Skin epidermis (tissue), 12 donors: Measurements from ENCODE around the gene PDIA6.
A peak's percentile ranks its signal among the peaks of the same experiment; 100 is the strongest.
"Not testable (repeated sequence)": the region's sequence is repeated elsewhere in the genome, so short reads cannot be mapped to it uniquely, and the experiment has no call there.

Source experiments
- H3K27ac ChIP-seq, 21 experiments: fragments of 200-600 bp; sonication (generic) in 11 of 21; one replicate each; pipeline ENCODE4 v1.5.0; 2020; ENCODE audit warnings: mild to moderate bottlenecking in 3 of 21, inconsistent platforms in 2 of 21, moderate library complexity in 2 of 21
- H3K4me3 ChIP-seq, 7 experiments: fragments of 200-600 bp; sonication (generic) in 2 of 7; one replicate each; pipeline ENCODE4 v1.5.0; 2020; ENCODE audit warnings: inconsistent platforms in 2 of 7, mild to moderate bottlenecking in 2 of 7, moderate library complexity in 1 of 7

PDIA6 gene

DNA sequence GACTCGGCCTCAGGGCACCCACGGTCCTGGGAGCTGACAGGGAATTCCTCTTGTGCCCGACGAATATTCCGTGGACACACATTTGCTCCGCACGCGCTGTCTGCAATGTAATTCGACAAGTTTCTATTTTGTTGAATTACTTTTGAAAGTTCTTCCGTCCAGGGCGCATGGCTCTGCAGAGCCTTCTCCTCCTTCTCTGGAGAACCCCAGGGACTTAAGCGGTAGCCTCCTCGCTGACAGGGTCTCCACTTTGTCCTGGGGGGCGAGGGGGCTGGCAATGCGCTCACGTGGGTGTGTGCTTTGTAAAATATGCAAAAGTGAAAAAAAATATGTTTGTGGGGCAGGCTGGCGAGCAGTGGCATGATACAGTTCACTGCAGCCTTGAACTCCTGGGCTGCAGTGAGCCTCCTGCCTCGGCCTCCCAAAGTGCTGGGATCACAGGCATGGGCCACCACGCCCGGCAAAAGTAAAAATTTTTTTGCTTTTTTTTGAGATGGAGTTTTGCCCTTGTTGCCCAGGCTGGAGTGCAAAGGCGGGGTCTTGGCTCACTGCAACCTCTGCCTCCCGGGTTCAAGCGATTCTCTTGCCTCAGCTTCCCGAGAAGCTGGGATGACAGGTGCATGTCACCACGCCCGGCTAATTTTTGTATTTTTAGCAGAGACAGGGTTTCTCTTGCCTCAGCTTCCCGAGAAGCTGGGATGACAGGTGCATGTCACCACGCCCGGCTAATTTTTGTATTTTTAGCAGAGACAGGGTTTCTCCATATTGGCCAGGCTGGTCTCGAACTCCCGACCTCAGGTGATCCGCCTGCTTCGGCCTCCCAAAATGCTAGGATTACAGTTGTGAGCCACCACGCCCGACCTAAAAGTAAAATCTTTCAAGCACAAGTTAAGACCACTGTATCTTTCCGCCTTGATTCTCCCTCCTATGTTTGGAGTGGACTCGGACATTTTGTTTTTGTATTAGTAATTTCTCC, 866 bp upstream of the PDIA6 start:
- Histone ChIP-seq H3K27ac (peak overlapping the region in 19 of 21 experiments; percentile 30 to 98 (median 89)), H3K4me3 (peak overlapping the region; percentile 65 to 98 (median 79))

DNA sequence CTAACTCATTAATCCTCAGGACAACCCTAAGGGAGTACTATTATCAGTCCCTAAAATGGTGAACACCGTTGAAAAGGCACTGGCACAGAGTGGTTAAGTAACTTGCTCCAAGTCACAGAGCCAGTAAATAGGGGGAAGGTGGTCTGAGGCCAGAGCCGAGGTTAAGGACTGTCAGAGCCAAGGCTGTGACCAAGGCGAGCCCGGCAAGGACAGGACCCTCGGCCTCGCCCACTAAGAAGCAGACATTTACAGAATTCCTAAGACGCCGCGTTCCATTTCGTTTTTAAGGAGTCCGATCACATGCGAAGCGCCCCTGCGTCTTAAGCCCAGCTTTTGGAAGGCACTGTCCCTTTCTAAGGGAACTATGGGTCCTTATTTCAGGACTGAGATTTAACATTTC, 1.1 kb downstream of the PDIA6 start:
- Histone ChIP-seq H3K4me3 (peak overlapping the region; percentile 65 to 98 (median 79)), H3K27ac (peak overlapping the region; percentile 77 to 98 (median 91))

DNA sequence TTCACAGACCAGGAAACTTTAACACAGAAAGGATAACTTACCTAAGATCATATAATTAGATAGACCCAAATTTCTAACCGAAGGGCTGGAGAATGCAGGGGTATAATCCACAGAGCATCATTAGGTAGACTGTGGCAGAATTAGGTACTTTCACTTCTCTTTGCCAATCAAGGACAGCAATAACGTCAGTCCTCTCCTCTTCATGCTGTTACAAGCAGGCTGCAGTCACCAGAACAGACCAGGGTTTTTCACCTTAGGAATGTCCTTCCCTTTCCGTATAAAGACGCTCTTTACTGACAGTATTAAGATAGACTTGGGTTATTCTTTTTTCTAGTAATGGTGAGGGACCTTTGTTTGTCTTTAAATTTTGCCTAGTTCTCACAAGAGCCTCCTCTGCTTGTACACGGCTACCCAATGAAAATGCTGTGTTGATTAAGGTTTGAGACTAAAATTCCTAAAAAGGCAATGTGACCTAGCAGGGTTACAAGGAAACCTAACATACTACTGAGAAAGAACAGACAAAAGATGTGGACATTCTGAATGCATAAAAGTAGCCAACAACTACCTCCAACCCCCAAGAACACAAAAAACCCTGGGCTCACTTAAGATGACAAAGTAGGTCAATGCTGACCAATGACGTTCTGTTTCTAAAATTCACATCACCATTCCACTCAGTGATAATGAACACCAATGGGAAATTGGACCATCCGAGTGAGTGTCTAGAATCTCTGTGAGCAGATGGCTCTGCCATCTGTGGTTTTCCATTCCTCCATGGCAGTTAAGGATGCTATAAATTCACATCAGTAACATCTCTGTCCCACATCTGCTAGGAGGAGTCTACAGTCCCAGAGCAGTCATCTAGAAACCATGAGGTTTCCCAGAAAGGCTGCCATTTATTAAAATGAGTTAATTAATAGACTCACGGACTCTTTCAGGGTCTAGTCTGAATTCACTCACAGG, 2.1 kb downstream of the PDIA6 start:
- H3K27ac ChIP-seq, result peak overlapping the region in 5 of 21 experiments; percentile 38 to 96 (median 91)
- peak overlapping the region in 2 of 7 experiments; percentile 65 to 98 for H3K4me3 ChIP-seq

DNA sequence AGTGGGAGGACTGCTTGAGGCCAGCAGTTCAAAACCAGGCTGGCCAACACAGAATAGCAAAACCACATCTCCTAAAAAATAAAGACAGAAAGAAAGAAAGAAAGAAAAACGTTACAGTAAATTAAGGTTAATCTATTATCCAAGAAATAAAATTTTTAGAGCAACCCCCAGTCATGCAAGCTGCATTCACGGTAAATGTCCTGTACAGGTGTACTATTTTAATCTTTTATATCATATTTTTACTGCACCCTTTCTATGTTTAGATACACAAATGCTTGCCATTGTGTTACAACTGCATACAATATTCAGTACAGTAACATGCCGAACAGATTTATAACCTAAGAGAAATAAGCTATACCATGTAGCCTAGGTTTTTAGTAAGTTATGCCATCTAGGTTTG, 6.0 kb downstream of the PDIA6 start:
- Histone ChIP-seq H3K4me3 (no peak overlapping the region), H3K27ac (no peak overlapping the region)

DNA sequence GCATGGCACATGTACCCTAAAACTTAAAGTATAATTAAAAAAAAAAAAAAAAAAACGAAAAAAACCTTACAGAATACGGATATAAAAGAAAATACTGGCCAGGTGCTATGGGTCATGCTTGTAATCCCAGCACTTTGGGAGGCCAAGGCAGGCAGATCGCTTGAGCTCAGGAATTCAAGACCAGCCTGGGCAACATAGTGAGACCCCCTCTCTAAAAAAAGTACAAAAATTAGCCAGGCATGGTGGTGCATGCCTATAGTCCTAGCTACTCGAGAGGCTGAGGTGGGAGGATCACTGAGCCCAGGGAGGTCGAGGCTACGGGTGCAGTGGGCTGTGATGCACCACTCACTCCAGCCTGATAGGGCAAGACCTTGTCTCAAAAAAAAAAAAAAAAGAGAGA, 6.6 kb downstream of the PDIA6 start:
- H3K4me3 ChIP-seq, H3K27ac ChIP-seq: not testable (repeated sequence)

DNA sequence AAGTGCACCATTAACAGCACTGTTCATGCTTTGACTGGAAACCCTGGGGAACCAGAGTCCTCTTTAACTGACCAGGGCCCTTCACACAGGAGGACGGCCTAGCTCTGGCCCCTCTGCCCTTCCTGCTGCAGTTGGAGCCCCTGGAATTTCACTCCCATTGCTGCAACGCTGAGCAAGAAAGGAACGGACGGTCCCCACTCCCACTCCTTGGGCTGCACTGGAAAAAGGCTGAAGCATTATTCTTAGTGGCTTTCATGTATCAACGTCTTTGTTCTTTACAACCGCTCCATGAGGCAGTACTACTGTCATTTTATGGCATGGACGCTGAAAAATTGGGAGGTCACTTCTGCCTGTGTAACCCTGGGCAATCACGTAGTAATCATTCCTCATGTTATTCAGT, 9.9 kb downstream of the PDIA6 start:
- Histone ChIP-seq H3K27ac (no peak overlapping the region), H3K4me3 (no peak overlapping the region)

DNA sequence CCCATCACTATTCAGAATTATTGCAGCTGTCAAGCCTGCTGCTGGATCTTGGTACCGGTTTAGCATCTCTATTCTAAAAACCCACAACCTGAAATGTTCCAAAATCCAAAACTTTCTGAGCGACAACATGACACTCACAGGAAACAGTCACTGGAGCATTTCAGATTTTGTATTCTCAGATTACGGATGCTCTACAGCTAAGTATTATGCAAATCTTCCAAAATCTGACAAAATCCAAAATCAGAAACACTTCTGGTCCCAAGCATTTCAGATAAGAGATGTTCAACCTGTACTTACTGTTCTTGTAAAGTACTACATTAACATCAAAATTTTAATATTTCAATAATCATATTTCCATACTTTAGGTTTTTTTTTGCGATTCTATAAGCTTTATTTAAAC, 12.4 kb downstream of the PDIA6 start:
- H3K4me3 ChIP-seq, result no peak overlapping the region
- H3K27ac ChIP-seq, result no peak overlapping the region

DNA sequence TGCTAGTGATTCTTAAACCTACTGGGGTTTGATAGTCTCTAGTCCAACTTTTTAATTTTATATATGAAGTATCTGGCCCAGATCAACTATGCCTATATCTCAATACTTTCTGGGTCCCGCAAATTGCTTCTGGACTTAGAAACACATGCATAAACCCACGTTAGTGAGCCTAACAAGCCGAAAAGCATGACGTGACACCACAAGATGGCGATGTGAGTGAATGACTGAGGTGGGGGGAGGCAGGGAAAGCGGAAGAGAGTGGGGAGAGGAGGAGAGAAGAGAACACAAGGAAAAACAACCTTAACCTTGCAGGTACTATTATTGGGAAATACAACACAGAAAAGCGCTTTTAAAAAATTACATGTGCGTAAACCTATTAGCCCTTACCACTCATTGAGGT, 13.8 kb downstream of the PDIA6 start:
- H3K4me3 ChIP-seq, result no peak overlapping the region
- no peak overlapping the region for H3K27ac ChIP-seq

DNA sequence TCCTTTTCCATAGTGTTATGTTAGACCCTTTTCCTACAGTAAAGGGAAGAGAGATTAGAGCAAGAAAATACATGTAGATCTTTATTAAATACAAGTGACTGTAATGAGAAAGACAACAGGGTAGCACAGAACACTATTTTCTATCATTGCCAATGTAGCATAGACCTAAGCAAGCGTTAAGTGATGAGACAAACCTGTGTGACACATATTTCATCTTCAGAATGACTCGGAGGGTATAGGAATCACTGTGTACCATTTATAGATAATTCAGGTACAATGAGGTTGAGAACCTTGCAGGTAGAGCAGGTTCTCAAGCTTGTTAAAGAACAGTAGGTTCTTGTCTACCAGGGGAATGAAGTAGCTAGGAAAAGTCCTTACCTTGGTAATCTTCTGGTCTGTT, 15.9 kb downstream of the PDIA6 start:
- no peak overlapping the region for H3K27ac ChIP-seq
- H3K4me3 ChIP-seq, result no peak overlapping the region

DNA sequence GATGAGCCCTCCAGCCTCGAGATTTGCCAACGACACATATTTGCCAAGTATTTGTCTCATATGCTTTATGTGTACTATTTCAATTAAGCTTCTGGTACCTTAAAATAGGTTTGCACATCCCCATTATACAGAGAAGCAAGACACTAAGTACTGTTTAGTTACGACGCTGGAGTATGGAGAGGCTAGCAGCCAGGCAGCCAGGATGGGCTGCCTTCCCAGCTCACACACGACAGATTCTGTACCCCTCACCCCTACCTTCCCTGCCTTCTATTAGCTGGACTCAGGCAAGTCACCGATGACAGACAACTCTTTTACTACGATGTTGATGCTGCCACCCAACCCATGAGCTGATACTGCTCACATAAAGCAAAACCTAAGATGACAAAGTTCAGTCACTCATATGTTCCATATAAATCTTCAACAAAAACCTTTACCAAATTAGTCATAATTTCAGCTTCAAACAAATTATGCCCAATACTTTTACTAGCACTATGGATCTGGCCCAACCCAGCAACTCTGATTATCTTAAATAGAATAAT, 17.0 kb downstream of the PDIA6 start:
- H3K27ac ChIP-seq, result no peak overlapping the region
- H3K4me3 ChIP-seq, result no peak overlapping the region

DNA sequence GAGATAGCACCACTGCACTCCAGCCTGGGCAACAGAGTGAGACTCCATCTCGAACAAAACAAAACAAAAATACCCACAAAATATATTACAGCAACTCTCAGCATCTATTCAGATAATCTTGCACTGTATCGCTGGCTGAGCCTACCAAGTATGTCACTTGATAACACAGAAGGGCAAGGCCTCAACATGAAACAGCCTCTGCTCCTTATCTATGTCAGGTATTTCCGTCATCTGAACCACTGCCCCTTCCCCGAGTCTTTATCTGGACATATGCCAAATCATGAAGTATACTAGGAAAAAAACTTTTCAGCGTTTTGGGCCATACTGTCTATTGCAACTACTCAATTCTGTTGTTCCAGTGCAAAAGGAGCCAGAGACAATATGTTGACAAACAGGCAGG, 17.7 kb downstream of the PDIA6 start:
- Histone ChIP-seq H3K27ac (no peak overlapping the region), H3K4me3 (no peak overlapping the region)

DNA sequence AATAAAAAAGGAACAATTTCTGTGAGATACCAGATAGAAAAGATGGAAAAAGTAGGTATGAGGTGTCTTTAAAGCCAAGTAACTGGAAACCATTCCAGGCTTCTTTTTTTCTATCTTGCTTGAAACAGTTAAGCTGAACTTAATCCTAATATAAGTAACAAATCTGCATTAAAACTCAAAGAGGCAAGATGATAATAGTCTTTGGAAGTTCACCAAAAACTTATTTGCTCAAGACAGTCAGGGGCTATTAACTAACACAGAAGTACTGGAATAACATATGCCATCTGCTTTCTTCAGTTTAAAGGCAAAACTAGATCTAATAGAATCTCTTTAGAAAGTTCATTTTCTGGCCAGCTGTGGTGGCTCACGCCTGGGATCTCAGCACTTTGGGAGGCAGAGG, 18.8 kb downstream of the PDIA6 start:
- Histone ChIP-seq H3K4me3 (no peak overlapping the region), H3K27ac (no peak overlapping the region)

DNA sequence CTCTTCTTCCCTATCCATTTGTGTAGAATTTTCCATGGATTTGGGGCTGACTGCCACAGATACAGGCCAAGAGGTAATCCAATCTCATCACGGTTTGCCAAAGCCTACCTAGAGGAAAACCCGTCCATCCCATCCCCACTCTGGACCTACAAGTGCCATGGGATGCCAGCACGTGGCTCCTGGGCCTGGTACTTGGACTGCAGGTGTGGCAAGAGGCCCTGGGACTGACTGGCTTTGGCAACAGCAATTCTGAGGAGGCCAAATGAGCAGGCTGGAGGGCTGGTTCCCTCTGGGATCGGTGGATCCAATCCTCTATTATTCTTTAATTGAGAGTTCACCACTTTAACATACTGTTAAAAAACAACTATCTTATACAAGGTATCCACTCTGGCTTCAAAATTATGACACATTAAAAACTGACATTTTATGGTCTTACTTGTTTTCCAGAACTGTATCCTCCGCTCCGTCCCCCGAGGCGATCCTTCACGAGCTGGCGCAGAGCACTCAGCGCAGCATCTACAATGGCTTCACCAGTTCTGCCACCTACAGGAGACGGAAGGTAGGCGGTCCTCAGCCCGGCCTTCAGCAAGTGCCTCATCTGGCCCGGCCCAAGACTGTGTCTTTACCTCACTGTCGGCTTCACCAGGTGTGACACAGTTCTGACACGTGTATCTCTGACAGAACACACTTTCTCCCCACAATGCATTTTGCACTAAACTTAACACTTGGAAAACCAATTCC, 19.8 kb downstream of the PDIA6 start:
- Histone ChIP-seq H3K4me3 (no peak overlapping the region), H3K27ac (peak overlapping the region in 1 of 21 experiments; percentile 80)

DNA sequence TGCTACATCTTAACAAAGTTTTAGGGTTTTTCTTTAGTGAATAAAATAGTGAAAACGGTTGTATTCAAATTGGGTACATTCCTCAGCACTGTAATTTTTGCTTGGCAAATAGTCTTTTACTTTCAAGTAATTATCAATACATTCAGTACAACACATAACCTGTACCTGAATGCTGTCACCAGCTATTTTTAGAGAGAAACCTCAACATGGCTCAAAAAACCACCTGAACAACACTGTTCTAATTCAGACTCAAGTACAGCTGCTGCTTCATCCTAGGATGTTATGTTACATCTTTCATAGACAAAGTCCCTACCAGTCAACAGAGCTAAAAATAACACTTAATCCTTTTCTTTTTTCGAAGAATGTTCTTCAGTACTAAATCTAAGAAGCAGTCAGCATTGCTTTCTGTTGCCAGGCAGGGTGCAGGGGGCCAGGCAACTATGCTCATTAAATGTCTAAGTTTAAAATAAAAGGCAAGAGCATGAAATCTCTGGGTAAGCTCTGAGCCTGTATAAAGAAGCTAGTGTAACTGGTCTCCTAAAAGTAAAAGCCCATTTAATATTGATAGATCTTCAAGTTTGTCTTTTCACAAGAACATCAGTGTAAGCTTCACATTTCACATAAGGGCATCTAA, 20.5 kb downstream of the PDIA6 start:
- peak overlapping the region in 1 of 21 experiments; percentile 80 for H3K27ac ChIP-seq
- H3K4me3 ChIP-seq, result no peak overlapping the region

DNA sequence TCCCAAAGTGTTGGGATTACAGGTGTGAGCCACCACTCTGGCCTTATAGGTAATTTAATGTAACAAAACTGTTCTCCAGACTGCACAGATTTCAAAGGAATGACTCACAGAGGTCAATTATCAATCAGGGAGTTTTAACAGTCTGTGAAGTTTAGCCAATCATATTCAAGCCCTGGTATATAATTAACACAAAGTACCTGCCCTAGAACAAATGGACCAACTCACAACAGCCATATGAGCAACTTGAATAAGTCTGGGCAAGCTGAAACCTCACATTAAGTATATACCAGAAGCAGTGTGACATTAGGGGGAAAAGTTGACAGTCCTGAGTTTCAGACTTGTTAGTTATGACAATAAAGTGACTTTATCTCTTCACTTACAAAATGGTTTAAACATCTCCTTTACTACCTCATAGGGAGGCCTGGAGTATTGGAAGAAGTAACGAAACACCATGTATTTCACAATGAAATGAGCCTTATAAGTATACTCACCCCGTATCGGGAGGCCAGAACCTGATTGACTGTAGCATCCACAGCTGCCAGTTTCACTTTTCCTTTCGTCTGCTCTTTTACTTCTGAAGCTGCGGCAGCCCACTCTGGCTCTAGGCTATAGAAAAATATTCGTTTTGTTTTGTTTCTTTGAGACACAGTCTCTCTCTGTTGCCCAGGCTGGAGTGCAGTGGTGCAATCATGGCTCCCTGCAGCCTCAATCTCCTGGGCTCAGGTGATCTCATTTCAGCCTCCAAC, 22.2 kb downstream of the PDIA6 start:
- Histone ChIP-seq H3K27ac (peak overlapping the region in 7 of 21 experiments; percentile 4 to 80 (median 24)), H3K4me3 (no peak overlapping the region)

DNA sequence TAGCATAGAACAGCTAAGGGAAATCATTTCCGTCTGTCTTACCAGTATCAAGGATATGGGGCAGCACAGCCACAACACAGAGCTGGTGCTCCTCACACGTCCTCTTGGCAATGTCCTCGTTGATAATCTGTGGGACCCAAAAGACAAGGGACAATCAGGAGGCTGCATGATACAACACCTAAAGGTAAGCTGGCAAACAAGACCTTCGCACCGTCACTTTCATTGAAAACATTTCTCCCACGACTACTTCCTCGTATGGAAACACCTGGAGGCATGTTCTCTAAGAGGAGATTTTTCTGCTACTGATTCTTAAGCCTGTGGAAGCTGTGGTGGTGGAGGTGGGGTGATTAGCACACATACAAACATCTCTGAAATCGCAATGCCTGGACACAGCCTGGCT, 23.7 kb downstream of the PDIA6 start:
- H3K27ac ChIP-seq, result no peak overlapping the region

DNA sequence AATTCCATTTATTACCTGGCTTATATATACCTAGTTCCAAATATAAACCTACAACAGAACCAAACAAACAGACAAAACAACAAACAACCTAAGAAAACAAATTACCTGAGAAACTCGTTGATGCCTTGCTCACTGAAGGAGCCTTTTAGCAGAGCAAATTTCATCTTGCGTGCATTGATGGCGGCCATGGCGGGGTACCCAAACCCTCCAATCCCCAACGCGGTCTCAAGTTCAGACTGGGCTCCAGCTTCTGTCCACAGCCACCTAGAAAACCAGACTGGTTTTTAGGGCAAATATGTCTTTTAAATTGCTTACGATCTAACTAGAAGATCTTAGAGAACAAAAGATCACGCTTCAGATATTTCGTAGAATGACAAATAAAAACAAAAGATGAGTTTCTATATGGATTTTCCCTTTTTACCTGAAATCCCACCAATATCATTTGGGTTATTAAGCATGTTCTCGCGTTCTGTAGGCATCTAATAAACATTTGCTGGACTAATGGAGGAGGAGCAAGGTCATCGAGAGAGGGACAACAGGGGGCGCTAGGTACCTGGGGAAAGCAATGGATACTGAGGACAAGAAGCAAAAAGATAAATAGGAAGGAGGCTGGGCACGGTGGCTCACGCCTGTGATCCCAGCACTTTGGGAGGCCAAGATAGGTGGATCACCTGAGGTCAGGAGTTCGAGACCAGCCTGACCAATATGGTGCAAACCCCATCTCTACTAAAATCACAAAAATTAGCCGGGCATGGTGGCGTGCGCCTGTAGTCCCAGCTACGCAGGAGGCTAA, 25.2 kb downstream of the PDIA6 start:
- Histone ChIP-seq H3K4me3 (no peak overlapping the region), H3K27ac (no peak overlapping the region)

More for the DNA sequence above, 23.7 kb downstream of the PDIA6 start:
- no peak overlapping the region for H3K4me3 ChIP-seq
